HepG2 (cell line): Measurements from ENCODE around the gene SHOX. TPM values are rescaled to one million over a fixed set of nuclear protein-coding genes. Genes with fewer than 3 reads are reported as not detected.

Experiments
- ATAC-seq: fragments of 200-7000 bp; cut with Tn5 transposase; 3 replicates; pipeline ENCODE4 v1.9.1; 2020; ENCODE audit warnings: mild to moderate bottlenecking, moderate library complexity
- BruUV-seq: library from RNA; stranded (reverse); fragments of 400-500 nt; replicated peaks from 2 replicates; lab custom pipeline; 2021; lab: Mats Ljungman, UMichigan
- CTCF ChIA-PET: fragments of 300-600 bp; formaldehyde crosslinking; extraction: SDS; loops from one replicate; lab custom pipeline; 2021; ENCODE audit warnings: low total read pairs, inconsistent platforms, low intra/inter-chr PET ratio; lab: Yijun Ruan, JAX
- POLR2A ChIA-PET: fragments of 350-600 bp; sonication (Branson Sonifier 250); formaldehyde crosslinking; loops from one replicate; lab custom pipeline; 2020; ENCODE audit warnings: antibody characterized with exemption, inconsistent platforms; lab: Yijun Ruan, JAX
- DNase-seq: peaks from one replicate; pipeline ENCODE4 v3.0.0-alpha.2; 2015; ENCODE audit warnings: low spot score
- FAIRE-seq: peaks from 3 replicates; lab custom pipeline; 2011; peaks lifted over from hg19 to GRCh38; lab: Jason Lieb, UNC
- H2AFZ ChIP-seq: one replicate; pipeline ENCODE4 v1.6.1; 2011; ENCODE audit warnings: low read length, inconsistent platforms
- H3K27ac ChIP-seq: fragments of 300-600 bp; 3 replicates; pipeline ENCODE4 v1.8.0; 2011; ENCODE audit warnings: mixed run types, mild to moderate bottlenecking, mixed read lengths, low read length, inconsistent platforms; ENCODE audit not compliant: insufficient read depth; ENCODE audit errors: extremely low read length
- H3K27me3 ChIP-seq, 2 experiments: fragments of 200-600 bp in 1 of 2; 2 replicates in 1 of 2; 3 replicates in 1 of 2; pipeline versions ENCODE4 v1.6.0 to v1.8.0; 2011; ENCODE audit warnings: low read length in 2 of 2, mild to moderate bottlenecking in 2 of 2, moderate library complexity in 2 of 2, inconsistent platforms in 1 of 2; ENCODE audit not compliant: insufficient read depth in 2 of 2, control insufficient read depth in 1 of 2
- H3K36me3 ChIP-seq, 2 experiments: fragments of 200-600 bp in 1 of 2; replicated peaks in 1 of 2; 2 replicates in 1 of 2; 3 replicates in 1 of 2; pipeline versions ENCODE4 v1.5.1 to v1.8.0; 2011; ENCODE audit warnings: low read length in 2 of 2, inconsistent platforms in 1 of 2; ENCODE audit not compliant: insufficient read depth in 2 of 2, control insufficient read depth in 1 of 2
- H3K4me1 ChIP-seq: 2 replicates; pipeline ENCODE4 v1.5.1; 2012; ENCODE audit warnings: low read length, inconsistent platforms; ENCODE audit not compliant: insufficient read depth
- H3K4me2 ChIP-seq: 2 replicates; pipeline ENCODE4 v1.6.0; 2011; ENCODE audit warnings: low read depth, low read length, inconsistent platforms
- H3K4me3 ChIP-seq, 3 experiments: fragments of 200-600 bp in 1 of 3; sonication (generic), shearing (Covaris generic) in 1 of 3; replicated peaks in 1 of 3; 2 replicates each; pipeline ENCODE4 v1.5.1; 2011 to 2016; ENCODE audit warnings: low read length in 3 of 3, inconsistent platforms in 2 of 3, low read depth in 2 of 3, mild to moderate bottlenecking in 2 of 3, control low read depth in 1 of 3, mixed read lengths in 1 of 3; ENCODE audit not compliant: insufficient read depth in 1 of 3
- H3K79me2 ChIP-seq: one replicate; pipeline ENCODE4 v1.6.1; 2011; ENCODE audit warnings: low read length, inconsistent platforms; ENCODE audit not compliant: insufficient read depth
- H3K9ac ChIP-seq: 2 replicates; pipeline ENCODE4 v1.6.0; 2011; ENCODE audit warnings: mild to moderate bottlenecking, low read depth, low read length, inconsistent platforms; ENCODE audit not compliant: insufficient read depth
- H3K9me3 ChIP-seq: 2 replicates; pipeline ENCODE4 v1.5.1; 2012; ENCODE audit warnings: mild to moderate bottlenecking, low read length
- H4K20me1 ChIP-seq: 2 replicates; pipeline ENCODE4 v1.6.0; 2011; ENCODE audit warnings: inconsistent platforms, mild to moderate bottlenecking, low read length, moderate library complexity; ENCODE audit not compliant: insufficient read depth
- CREB1 ChIP-seq, 2 experiments: fragments of 450-650 bp in 1 of 2; IDR thresholded peaks; 2 replicates each; pipeline ENCODE4 v1.6.1; 2016 to 2017; ENCODE audit warnings: control low read depth in 1 of 2, mild to moderate bottlenecking in 1 of 2, missing compliant biosample characterization in 1 of 2, missing genetic modification characterization in 1 of 2
- FOXK1 ChIP-seq: sonication (generic); formaldehyde crosslinking; IDR thresholded peaks from 2 replicates; pipeline ENCODE4 v1.4.0; 2020; ENCODE audit warnings: low read depth, missing genetic modification reagents, borderline replicate concordance
- GMEB1 ChIP-seq: sonication (generic); formaldehyde crosslinking; IDR thresholded peaks from 2 replicates; pipeline ENCODE4 v1.5.1; 2020; ENCODE audit warnings: missing genetic modification reagents, mild to moderate bottlenecking, borderline replicate concordance
- NFE2L2 ChIP-seq: fragments of 150-350 bp; IDR thresholded peaks from 2 replicates; pipeline ENCODE4 v1.6.1; 2014; ENCODE audit warnings: low read length
- NFKBIZ ChIP-seq: IDR thresholded peaks from 2 replicates; pipeline ENCODE4 v1.6.1; 2018; ENCODE audit warnings: missing genetic modification reagents, missing compliant biosample characterization
- SIN3A ChIP-seq: IDR thresholded peaks from 2 replicates; pipeline ENCODE4 v1.6.1; 2011; ENCODE audit warnings: low read depth, mild to moderate bottlenecking, control low read depth, low read length, borderline replicate concordance
- SOX6 ChIP-seq, 2 experiments: fragments of 450-650 bp in 1 of 2; sonication (generic) in 1 of 2; formaldehyde crosslinking in 1 of 2; IDR thresholded peaks; 2 replicates each; pipeline versions ENCODE4 v1.4.0 to v1.6.1; 2017 to 2020; ENCODE audit warnings: antibody characterized with exemption in 1 of 2, mild to moderate bottlenecking in 1 of 2, missing genetic modification reagents in 1 of 2
- YY1 ChIP-seq: IDR thresholded peaks from 2 replicates; pipeline ENCODE4 v1.6.1; 2011; ENCODE audit warnings: low read length, low read depth, moderate library complexity, mild to moderate bottlenecking; ENCODE audit not compliant: insufficient read depth, insufficient replicate concordance
- ZBTB21 ChIP-seq: sonication (generic); formaldehyde crosslinking; IDR thresholded peaks from 2 replicates; pipeline ENCODE4 v1.4.0; 2020; ENCODE audit warnings: missing genetic modification reagents
- ZGPAT ChIP-seq: IDR thresholded peaks from 2 replicates; pipeline ENCODE4 v1.6.1; 2016; ENCODE audit warnings: mild to moderate bottlenecking
- ZNF235 ChIP-seq: sonication (generic); formaldehyde crosslinking; IDR thresholded peaks from 2 replicates; pipeline ENCODE4 v1.8.1; 2023; ENCODE audit warnings: mild to moderate bottlenecking, missing genetic modification reagents, borderline replicate concordance
- ZNF296 ChIP-seq: sonication (generic); formaldehyde crosslinking; conservative IDR thresholded peaks from 2 replicates; pipeline ENCODE4 v1.5.0; 2020; ENCODE audit warnings: mild to moderate bottlenecking, missing genetic modification reagents
- ZNF891 ChIP-seq: sonication (generic); formaldehyde crosslinking; IDR thresholded peaks from 2 replicates; pipeline ENCODE4 v1.5.0; 2020; ENCODE audit warnings: mild to moderate bottlenecking, missing genetic modification reagents
- ZSCAN21 ChIP-seq: sonication (generic); formaldehyde crosslinking; IDR thresholded peaks from 2 replicates; pipeline ENCODE4 v1.8.0; 2022; ENCODE audit warnings: mild to moderate bottlenecking, missing genetic modification reagents, moderate library complexity, borderline replicate concordance
- ZZZ3 ChIP-seq: sonication (generic); formaldehyde crosslinking; IDR thresholded peaks from 2 replicates; pipeline ENCODE4 v1.4.0; 2020; ENCODE audit warnings: missing genetic modification reagents, mild to moderate bottlenecking, borderline replicate concordance
- WGBS: methylation state at CpG from one replicate; pipeline ENCODE4 v1.1.6; 2017; ENCODE audit warnings: low lambda C conversion rate; 5-methylcytosine and 5-hydroxymethylcytosine counted together
- in situ Hi-C: cut with HindIII; loops from 2 replicates; pipeline ENCODE4 v1.10.0; 2017; ENCODE audit warnings: low pct_unique_long_range_greater_than_20kb; ENCODE audit not compliant: extremely low pct_ligation_motif_present
- intact Hi-C: fragments of 100-400 bp; cut with micrococcal nuclease; formaldehyde crosslinking; loops from one replicate; pipeline ENCODE4 v1.10.0; 2022; ENCODE audit not compliant: unreplicated experiment
- polyA plus RNA-seq, 8 experiments: library from polyadenylated mRNA; depleted of rRNA in 3 of 8; stranded (reverse) in 7 of 8; unstranded in 1 of 8; fragments of >200 nt; fragmentation: Illumina TruSeq in 4 of 8; extraction: Trizol in 4 of 8; gene quantifications; 2 replicates each; pipeline versions ENCODE4 v1.2.1 to v1.2.3, GENCODE V29; 2011 to 2016; ENCODE audit warnings: low read depth in 4 of 8, missing spikeins in 1 of 8, mixed read lengths in 1 of 8; ENCODE audit not compliant: insufficient read depth in 1 of 8
- total RNA-seq, 5 experiments: library from RNA; depleted of rRNA; stranded (reverse); fragments of >200 nt; fragmentation: Illumina TruSeq; extraction: Trizol; gene quantifications; 2 replicates each; pipeline ENCODE4 v1.2.3, GENCODE V29; 2016; ENCODE audit warnings: low read depth in 1 of 5

SHOX gene
- total and polyA plus RNA-seq, 2 of the 13 experiments (the other 11 are each of a cell fraction or from before 2014, with no cell fraction given): not detected

GRCh38 chrX:646228-646495 lies 15.6 kb downstream of the SHOX start:
- in situ Hi-C loops: no loop called here
- H3K9ac ChIP-seq: no peak overlapping the region
- TF ChIP-seq ZNF235 (CRISPR knock-in tag) (no peak), CREB1 (IDR thresholded peaks at IDR 0.05) (no peak), CREB1 (CRISPR knock-in tag; IDR thresholded peaks at IDR 0.05) (no peak), ZGPAT (CRISPR knock-in tag) (no peak), YY1 (no peak), ZBTB21 (CRISPR knock-in tag) (no peak), ZSCAN21 (CRISPR knock-in tag) (no peak), ZNF891 (CRISPR knock-in tag) (no peak), GMEB1 (CRISPR knock-in tag) (no peak), ZZZ3 (CRISPR knock-in tag) (no peak), ZNF296 (CRISPR knock-in tag) (no peak), SIN3A (no peak), SOX6 (IDR thresholded peaks at IDR 0.05) (no peak), SOX6 (CRISPR knock-in tag; IDR thresholded peaks at IDR 0.05) (no peak), FOXK1 (CRISPR knock-in tag) (no peak), NFE2L2 (no peak), NFKBIZ (CRISPR knock-in tag) (no peak)
- BruUV-seq: no TSS peak
- CTCF ChIA-PET: no interaction called here
- WGBS: 21% methylated on average over 3 of the region's 3 CpGs
- no peak for ATAC-seq
- no peaks in the 10 kb centered on the region for H3K36me3 ChIP-seq
- H3K9me3 ChIP-seq: no peaks in the 10 kb centered on the region
- no peak for DNase-seq
- no peaks in the 10 kb centered on the region for H4K20me1 ChIP-seq
- H2AFZ ChIP-seq: no peak overlapping the region
- H3K4me2 ChIP-seq: no peak overlapping the region
- POLR2A ChIA-PET: no interaction called here
- H3K4me1 ChIP-seq: no peaks in the 10 kb centered on the region
- peaks cover 6 to 24% of the 10 kb centered on the region in 2 experiments; a peak in 4 of 5 replicates for H3K27me3 ChIP-seq
- FAIRE-seq: no peak
- H3K79me2 ChIP-seq: no peaks in the 10 kb centered on the region
- no peak overlapping the region for H3K4me3 ChIP-seq
- H3K27ac ChIP-seq: no peak overlapping the region
- intact Hi-C loops: no loop called here
